Measurements from ENCODE around the gene UBL4B. TPM values are rescaled to one million over a fixed set of nuclear protein-coding genes. Genes with fewer than 3 reads are reported as not detected.

The UBL4B gene
- total RNA-seq (not detected), polyA plus RNA-seq (not detected)

- Mint-ChIP-seq H3K27me3 (peaks cover 18 to 37% of the 10 kb centered on the region in 2 donors), H3K36me3 (no peaks in the 10 kb centered on the region), H3K4me1 (no peaks in the 10 kb centered on the region), H3K9me3 (no peaks in the 10 kb centered on the region), H3K27ac (peak within 1 kb of the TSS in 2 of 7 donors; percentile 47 to 67), H3K4me3 (no peak within 1 kb of the TSS)
- peaks cover 4% of the 10 kb centered on the region for H3K27me3 ChIP-seq (ENCODE audit: insufficient read depth, low read length)
- intact Hi-C loops (cut with micrococcal nuclease) = no loop called here
- CTCF ChIA-PET (ENCODE audit: partially characterized antibody) = interaction anchor here (0.6 to 1.5 kb wide), 4 partner anchors 9 to 105 kb away, joined by 3 to 5 read pairs (median 3); no protein-coding TSS in a partner anchor
- POLR2A ChIA-PET (ENCODE audit: partially characterized antibody) = no interaction called here
- no peaks in the 10 kb centered on the region for H3K36me3 ChIP-seq (ENCODE audit: insufficient read depth, low read length)
- H3K27ac ChIP-seq (ENCODE audit: low read depth, low read length) = no peak within 1 kb of the TSS
- DNase-seq = no peak
- H3K4me3 ChIP-seq (ENCODE audit: low read length in 2 of 2) = no peak within 1 kb of the TSS
- H3K4me1 ChIP-seq (ENCODE audit: insufficient read depth, low read length) = no peaks in the 10 kb centered on the region
- no peaks in the 10 kb centered on the region for H3K9me3 ChIP-seq (ENCODE audit: control insufficient read depth in 1 of 2, low read length in 2 of 2)
Measured at GRCh38 chr1:110112143-110112542, at the start of gene UBL4B. Gene UBL4B, plus strand, starts transcription at chr1:110112443. Its CDS starts 92 bp downstream, at chr1:110112535.

GRCh38 chr1:110062612-110063011 is 49.6 kb upstream of the UBL4B start:
- Mint-ChIP-seq H3K9me3 (no peaks in the 10 kb centered on the region), H3K27ac (no peak overlapping the region), H3K36me3 (peaks cover 16 to 26% of the 10 kb centered on the region in 2 donors), H3K4me1 (peaks cover 0 to 10% (median 5%) of the 10 kb centered on the region in 4 donors), H3K27me3 (peaks cover 9 to 17% of the 10 kb centered on the region in 2 donors), H3K4me3 (no peak overlapping the region)
- H3K9me3 ChIP-seq (ENCODE audit: control insufficient read depth in 1 of 2, low read length in 2 of 2) = no peaks in the 10 kb centered on the region
- no peak overlapping the region for H3K4me3 ChIP-seq (ENCODE audit: low read length in 2 of 2)
- ChIA-PET CTCF (ENCODE audit: partially characterized antibody) (interaction anchor here (0.9 to 2.1 kb wide), 5 partner anchors 9 to 25 kb away, joined by 3 to 8 read pairs (median 6); partner anchors contain the start of gene ALX3), POLR2A (ENCODE audit: partially characterized antibody) (interaction anchor here (0.6 to 1.0 kb wide), 2 partner anchors 28 to 972 kb away, joined by 3 to 5 read pairs; partner anchors contain the start of gene STRIP1)
- intact Hi-C loops (cut with micrococcal nuclease) = no loop called here
- peaks cover 2% of the 10 kb centered on the region for H3K36me3 ChIP-seq (ENCODE audit: insufficient read depth, low read length)
- H3K4me1 ChIP-seq (ENCODE audit: insufficient read depth, low read length) = peaks cover 3% of the 10 kb centered on the region
- DNase-seq = no peak
- no peaks in the 10 kb centered on the region for H3K27me3 ChIP-seq (ENCODE audit: insufficient read depth, low read length)
- no peak overlapping the region for H3K27ac ChIP-seq (ENCODE audit: low read depth, low read length)

GRCh38 chr1:110063781-110064180 is 48.5 kb upstream of the UBL4B start:
- Mint-ChIP-seq H3K4me3 (no peak overlapping the region), H3K9me3 (peaks cover 0 to 3% (median 0%) of the 10 kb centered on the region in 8 donors), H3K4me1 (peaks cover 7 to 16% (median 11%) of the 10 kb centered on the region in 4 donors), H3K36me3 (peaks cover 9 to 16% of the 10 kb centered on the region in 2 donors), H3K27ac (no peak overlapping the region), H3K27me3 (peaks cover 17 to 23% of the 10 kb centered on the region in 2 donors)
- Histone ChIP-seq H3K9me3 (ENCODE audit: control insufficient read depth in 1 of 2, low read length in 2 of 2) (no peaks in the 10 kb centered on the region), H3K36me3 (ENCODE audit: insufficient read depth, low read length) (no peaks in the 10 kb centered on the region), H3K4me3 (ENCODE audit: low read length in 2 of 2) (no peak overlapping the region), H3K4me1 (ENCODE audit: insufficient read depth, low read length) (peaks cover 15% of the 10 kb centered on the region), H3K27me3 (ENCODE audit: insufficient read depth, low read length) (peaks cover 6% of the 10 kb centered on the region), H3K27ac (ENCODE audit: low read depth, low read length) (no peak overlapping the region)
- POLR2A ChIA-PET (ENCODE audit: partially characterized antibody) = no interaction called here
- DNase-seq = no peak
- intact Hi-C loops (cut with micrococcal nuclease) = no loop called here
- CTCF ChIA-PET (ENCODE audit: partially characterized antibody) = interaction anchor here (5.7 kb wide), 1 partner anchor 10 kb away, joined by 34 read pairs; no protein-coding TSS in a partner anchor

GRCh38 chr1:110064576-110065337 is 47.5 kb upstream of the UBL4B start:
- Histone ChIP-seq H3K27me3 (ENCODE audit: insufficient read depth, low read length) (peaks cover 14% of the 10 kb centered on the region), H3K27ac (ENCODE audit: low read depth, low read length) (no peak overlapping the region), H3K4me3 (ENCODE audit: low read length in 2 of 2) (no peak overlapping the region), H3K4me1 (ENCODE audit: insufficient read depth, low read length) (peaks cover 24% of the 10 kb centered on the region), H3K9me3 (ENCODE audit: control insufficient read depth in 1 of 2, low read length in 2 of 2) (no peaks in the 10 kb centered on the region), H3K36me3 (ENCODE audit: insufficient read depth, low read length) (no peaks in the 10 kb centered on the region)
- H3K9me3 Mint-ChIP-seq = peaks cover 0 to 3% (median 0%) of the 10 kb centered on the region in 8 donors
- DNase-seq = no peak
- intact Hi-C loops (cut with micrococcal nuclease) = no loop called here
- peaks cover 9 to 22% (median 17%) of the 10 kb centered on the region in 4 donors for H3K4me1 Mint-ChIP-seq
- H3K4me3 Mint-ChIP-seq = no peak overlapping the region
- POLR2A ChIA-PET (ENCODE audit: partially characterized antibody) = no interaction called here
- CTCF ChIA-PET (ENCODE audit: partially characterized antibody) = interaction anchor here (5.7 kb wide), 1 partner anchor 11 kb away, joined by 34 read pairs; no protein-coding TSS in a partner anchor
- no peak overlapping the region for H3K27ac Mint-ChIP-seq
- peaks cover 9 to 11% of the 10 kb centered on the region in 2 donors for H3K36me3 Mint-ChIP-seq
- H3K27me3 Mint-ChIP-seq = peaks cover 20 to 23% of the 10 kb centered on the region in 2 donors

- Histone ChIP-seq H3K36me3 (ENCODE audit: insufficient read depth, low read length) (no peaks in the 10 kb centered on the region), H3K4me3 (ENCODE audit: low read length in 2 of 2) (no peak overlapping the region), H3K4me1 (ENCODE audit: insufficient read depth, low read length) (peaks cover 28% of the 10 kb centered on the region), H3K27me3 (ENCODE audit: insufficient read depth, low read length) (peaks cover 17% of the 10 kb centered on the region), H3K27ac (ENCODE audit: low read depth, low read length) (no peak overlapping the region), H3K9me3 (ENCODE audit: control insufficient read depth in 1 of 2, low read length in 2 of 2) (no peaks in the 10 kb centered on the region)
- H3K27ac Mint-ChIP-seq = no peak overlapping the region
- peaks cover 0 to 3% (median 0%) of the 10 kb centered on the region in 8 donors for H3K9me3 Mint-ChIP-seq
- H3K27me3 Mint-ChIP-seq = peaks cover 22 to 25% of the 10 kb centered on the region in 2 donors
- ChIA-PET CTCF (ENCODE audit: partially characterized antibody) (interaction anchor here (0.9 to 5.7 kb wide), 2 partner anchors 12 to 36 kb away, joined by 3 to 34 read pairs; no protein-coding TSS in a partner anchor), POLR2A (ENCODE audit: partially characterized antibody) (no interaction called here)
- H3K4me3 Mint-ChIP-seq = no peak overlapping the region
- intact Hi-C loops (cut with micrococcal nuclease) = no loop called here
- H3K4me1 Mint-ChIP-seq = peaks cover 8 to 25% (median 16%) of the 10 kb centered on the region in 4 donors
- DNase-seq = no peak
- peaks cover 4 to 6% of the 10 kb centered on the region in 2 donors for H3K36me3 Mint-ChIP-seq
Measured at GRCh38 chr1:110065841-110066240, 46.4 kb upstream of the UBL4B start.

- Histone ChIP-seq H3K27ac (ENCODE audit: low read depth, low read length) (no peak overlapping the region), H3K27me3 (ENCODE audit: insufficient read depth, low read length) (peaks cover 28% of the 10 kb centered on the region), H3K4me1 (ENCODE audit: insufficient read depth, low read length) (peaks cover 28% of the 10 kb centered on the region), H3K4me3 (ENCODE audit: low read length in 2 of 2) (no peak overlapping the region), H3K36me3 (ENCODE audit: insufficient read depth, low read length) (no peaks in the 10 kb centered on the region), H3K9me3 (ENCODE audit: control insufficient read depth in 1 of 2, low read length in 2 of 2) (no peaks in the 10 kb centered on the region)
- ChIA-PET POLR2A (ENCODE audit: partially characterized antibody) (no interaction called here), CTCF (ENCODE audit: partially characterized antibody) (interaction anchor here (5.7 kb wide), 1 partner anchor 14 kb away, joined by 34 read pairs; no protein-coding TSS in a partner anchor)
- H3K9me3 Mint-ChIP-seq = peaks cover 0 to 3% (median 0%) of the 10 kb centered on the region in 8 donors
- intact Hi-C loops (cut with micrococcal nuclease) = no loop called here
- DNase-seq = no peak
- peaks cover 29 to 36% of the 10 kb centered on the region in 2 donors for H3K27me3 Mint-ChIP-seq
- peaks cover 8 to 25% (median 16%) of the 10 kb centered on the region in 4 donors for H3K4me1 Mint-ChIP-seq
- peak overlapping the region in 3 of 8 donors; percentile 42 to 71 (median 52) for H3K4me3 Mint-ChIP-seq
- H3K27ac Mint-ChIP-seq = no peak overlapping the region
- no peaks in the 10 kb centered on the region for H3K36me3 Mint-ChIP-seq
Measured at GRCh38 chr1:110067479-110067892, 44.8 kb upstream of the UBL4B start.

All from CD4-positive, alpha-beta memory T cell (primary cell).